ENCODE measurements around the gene SLC25A40. TPM values are rescaled to one million over a fixed set of nuclear protein-coding genes. Genes with fewer than 3 reads are reported as not detected.
"Not testable (repeated sequence)": the region's sequence is repeated elsewhere in the genome, so short reads cannot be mapped to it uniquely, and the experiment has no call there.

SLC25A40 gene
- polyA plus RNA-seq, 1 of the 3 experiments (the other 2 are of a cell fraction) = 5.5 TPM

DNA sequence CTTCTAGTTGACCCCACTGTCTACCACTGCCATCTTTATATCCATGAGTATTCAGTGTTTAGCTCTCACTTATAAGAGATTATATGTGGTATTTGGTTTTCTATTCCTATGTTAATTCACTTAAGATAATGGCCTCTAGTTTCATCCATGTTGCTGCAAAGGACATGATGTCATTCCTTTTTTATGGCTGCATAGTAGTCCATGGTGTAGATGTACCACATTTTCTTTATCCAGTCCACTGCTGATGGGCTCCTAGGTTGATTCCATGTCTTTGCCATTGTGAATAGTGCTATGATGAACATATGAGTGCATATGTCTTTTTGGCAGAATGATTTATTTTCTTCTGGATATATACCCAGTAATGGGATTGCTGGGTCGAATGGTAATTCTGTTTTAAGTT is 47.8 kb downstream of the SLC25A40 start:
- H3K9me2 ChIP-seq; H3F3A ChIP-seq (replicated peaks; ENCODE audit: insufficient read depth); H3K4me3 ChIP-seq (ENCODE audit: low read depth in 2 of 2, low read length in 1 of 2); H3K9me3 ChIP-seq; H2AFZ ChIP-seq (ENCODE audit: low read depth); DNase-seq; H3K4me2 ChIP-seq; H3K27ac ChIP-seq (ENCODE audit: low read depth in 2 of 2, low read length in 1 of 2); H3K9ac ChIP-seq; CTCF ChIA-PET; H4K20me1 ChIP-seq (ENCODE audit: insufficient read depth); H3K79me2 ChIP-seq (ENCODE audit: insufficient read depth); H3K4me1 ChIP-seq (ENCODE audit: control insufficient read depth in 1 of 2, insufficient read depth in 2 of 2, low read depth in 1 of 2, low read length in 1 of 2); POLR2A ChIA-PET; H3K27me3 ChIP-seq (ENCODE audit: insufficient read depth): not testable (repeated sequence)
- 87% methylated on average over 1 of the region's 1 CpG for WGBS (ENCODE audit: low lambda C conversion rate)
- peaks cover 8 to 23% of the 10 kb centered on the region in 2 experiments for H3K36me3 ChIP-seq (replicated peaks in 1 of 2; ENCODE audit: control insufficient read depth in 1 of 2, insufficient read depth in 2 of 2, low read length in 1 of 2)

DNA sequence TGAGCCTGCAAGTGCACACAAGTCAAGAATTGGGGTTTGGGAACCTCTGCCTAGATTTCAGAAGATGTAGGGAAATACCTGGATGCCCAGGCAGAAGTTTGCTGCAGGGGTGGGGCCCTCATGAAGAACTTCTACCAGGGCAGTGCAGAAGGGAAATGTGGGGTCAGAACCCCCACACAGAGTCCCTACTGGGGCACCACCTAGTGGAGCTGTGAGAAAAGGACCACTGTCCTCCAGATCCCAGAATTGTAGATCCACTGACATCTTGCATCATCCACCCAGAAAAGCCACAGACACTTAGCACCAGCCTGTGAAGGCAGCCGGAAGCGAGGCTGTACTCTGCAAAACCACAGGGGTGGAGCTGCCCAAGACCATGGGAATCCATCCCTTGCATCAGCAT is 50.8 kb downstream of the SLC25A40 start:
- CTCF ChIA-PET, DNase-seq: not testable (repeated sequence)
- WGBS (ENCODE audit: low lambda C conversion rate) = 79% methylated on average over 2 of the region's 2 CpGs

DNA sequence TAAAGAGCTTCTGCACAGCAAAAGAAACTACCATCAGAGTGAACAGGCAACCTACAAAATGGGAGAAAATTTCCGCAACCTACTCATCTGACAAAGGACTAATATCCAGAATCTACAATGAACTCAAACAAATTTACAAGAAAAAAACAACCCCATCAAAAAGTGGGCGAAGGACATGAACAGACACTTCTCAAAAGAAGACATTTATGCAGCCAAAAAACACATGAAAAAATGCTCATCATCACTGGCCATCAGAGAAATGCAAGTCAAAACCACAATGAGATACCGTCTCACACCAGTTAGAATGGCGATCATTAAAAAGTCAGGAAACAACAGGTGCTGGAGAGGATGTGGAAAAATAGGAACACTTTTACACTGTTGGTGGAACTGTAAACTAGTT is 54.1 kb downstream of the SLC25A40 start:
- H3K27me3 ChIP-seq (ENCODE audit: insufficient read depth) = not testable (repeated sequence)
- 78% methylated on average over 3 of the region's 4 CpGs for WGBS (ENCODE audit: low lambda C conversion rate)

More for the DNA sequence above, 50.8 kb downstream of the SLC25A40 start:
- H3K9me3 ChIP-seq; POLR2A ChIA-PET; H2AFZ ChIP-seq (ENCODE audit: low read depth); H3K79me2 ChIP-seq (ENCODE audit: insufficient read depth); H4K20me1 ChIP-seq (ENCODE audit: insufficient read depth); H3K9me2 ChIP-seq; H3K4me1 ChIP-seq (ENCODE audit: control insufficient read depth in 1 of 2, insufficient read depth in 2 of 2, low read depth in 1 of 2, low read length in 1 of 2); H3K27ac ChIP-seq (ENCODE audit: low read depth in 2 of 2, low read length in 1 of 2); H3K4me2 ChIP-seq; H3K4me3 ChIP-seq (ENCODE audit: low read depth in 2 of 2, low read length in 1 of 2); H3K9ac ChIP-seq; H3K36me3 ChIP-seq (replicated peaks in 1 of 2; ENCODE audit: control insufficient read depth in 1 of 2, insufficient read depth in 2 of 2, low read length in 1 of 2); H3F3A ChIP-seq (replicated peaks; ENCODE audit: insufficient read depth); H3K27me3 ChIP-seq (ENCODE audit: insufficient read depth): not testable (repeated sequence)
- TF ChIP-seq, protein P1, sequence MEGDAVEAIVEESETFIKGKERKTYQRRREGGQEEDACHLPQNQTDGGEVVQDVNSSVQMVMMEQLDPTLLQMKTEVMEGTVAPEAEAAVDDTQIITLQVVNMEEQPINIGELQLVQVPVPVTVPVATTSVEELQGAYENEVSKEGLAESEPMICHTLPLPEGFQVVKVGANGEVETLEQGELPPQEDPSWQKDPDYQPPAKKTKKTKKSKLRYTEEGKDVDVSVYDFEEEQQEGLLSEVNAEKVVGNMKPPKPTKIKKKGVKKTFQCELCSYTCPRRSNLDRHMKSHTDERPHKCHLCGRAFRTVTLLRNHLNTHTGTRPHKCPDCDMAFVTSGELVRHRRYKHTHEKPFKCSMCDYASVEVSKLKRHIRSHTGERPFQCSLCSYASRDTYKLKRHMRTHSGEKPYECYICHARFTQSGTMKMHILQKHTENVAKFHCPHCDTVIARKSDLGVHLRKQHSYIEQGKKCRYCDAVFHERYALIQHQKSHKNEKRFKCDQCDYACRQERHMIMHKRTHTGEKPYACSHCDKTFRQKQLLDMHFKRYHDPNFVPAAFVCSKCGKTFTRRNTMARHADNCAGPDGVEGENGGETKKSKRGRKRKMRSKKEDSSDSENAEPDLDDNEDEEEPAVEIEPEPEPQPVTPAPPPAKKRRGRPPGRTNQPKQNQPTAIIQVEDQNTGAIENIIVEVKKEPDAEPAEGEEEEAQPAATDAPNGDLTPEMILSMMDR (IDR thresholded peaks at IDR 0.05) = 0 out of 2 replicates have a peak, but pooled peaks have one; percentile 15

DNA sequence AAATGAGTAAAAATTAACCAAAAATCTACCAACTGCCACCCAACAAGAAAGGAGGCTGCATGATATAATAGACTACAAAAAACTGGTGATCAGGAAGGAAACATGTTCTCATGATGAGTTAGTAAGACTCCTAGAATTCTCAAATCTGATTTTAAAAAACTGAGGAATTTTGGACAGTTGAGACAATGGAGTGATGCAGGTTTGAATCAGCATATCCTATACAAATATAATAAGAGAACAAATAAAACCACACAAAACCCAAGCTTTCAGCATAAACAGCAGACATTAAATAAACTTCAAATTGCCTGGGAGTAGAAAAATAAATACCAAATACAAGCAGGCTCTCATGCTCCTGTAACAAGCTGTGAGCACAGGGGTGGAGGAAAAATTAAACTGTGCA is 57.8 kb downstream of the SLC25A40 start:
- no peak for DNase-seq
- CTCF ChIA-PET = interaction anchor here (3.0 kb wide), 1 partner anchor 21 kb away, joined by 15 read pairs; no protein-coding TSS in a partner anchor
- TF ChIP-seq RAD21 (IDR thresholded peaks at IDR 0.05; ENCODE audit: low read length) (no peak), NRF1 (IDR thresholded peaks at IDR 0.05; ENCODE audit: low read depth, low read length) (no peak), ELF1 (IDR thresholded peaks at IDR 0.05) (no peak), FOSL2 (IDR thresholded peaks at IDR 0.05; ENCODE audit: borderline replicate concordance, low read depth) (no peak), YY1 (IDR thresholded peaks at IDR 0.05; ENCODE audit: low read depth) (no peak), GABPA (IDR thresholded peaks at IDR 0.05; ENCODE audit: low read depth) (no peak), FOXJ3 (CRISPR knock-in tag; IDR thresholded peaks at IDR 0.05) (no peak), TAF1 (IDR thresholded peaks at IDR 0.05; ENCODE audit: borderline replicate concordance, low read depth, low read length) (no peak)
- TF ChIP-seq, protein P2, sequence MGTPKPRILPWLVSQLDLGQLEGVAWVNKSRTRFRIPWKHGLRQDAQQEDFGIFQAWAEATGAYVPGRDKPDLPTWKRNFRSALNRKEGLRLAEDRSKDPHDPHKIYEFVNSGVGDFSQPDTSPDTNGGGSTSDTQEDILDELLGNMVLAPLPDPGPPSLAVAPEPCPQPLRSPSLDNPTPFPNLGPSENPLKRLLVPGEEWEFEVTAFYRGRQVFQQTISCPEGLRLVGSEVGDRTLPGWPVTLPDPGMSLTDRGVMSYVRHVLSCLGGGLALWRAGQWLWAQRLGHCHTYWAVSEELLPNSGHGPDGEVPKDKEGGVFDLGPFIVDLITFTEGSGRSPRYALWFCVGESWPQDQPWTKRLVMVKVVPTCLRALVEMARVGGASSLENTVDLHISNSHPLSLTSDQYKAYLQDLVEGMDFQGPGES (IDR thresholded peaks at IDR 0.05; ENCODE audit: low read depth, low read length) = no peak
- TF ChIP-seq, protein P3, sequence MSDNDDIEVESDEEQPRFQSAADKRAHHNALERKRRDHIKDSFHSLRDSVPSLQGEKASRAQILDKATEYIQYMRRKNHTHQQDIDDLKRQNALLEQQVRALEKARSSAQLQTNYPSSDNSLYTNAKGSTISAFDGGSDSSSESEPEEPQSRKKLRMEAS (IDR thresholded peaks at IDR 0.05; ENCODE audit: low read depth) = no peak
- TF ChIP-seq, protein P4, sequence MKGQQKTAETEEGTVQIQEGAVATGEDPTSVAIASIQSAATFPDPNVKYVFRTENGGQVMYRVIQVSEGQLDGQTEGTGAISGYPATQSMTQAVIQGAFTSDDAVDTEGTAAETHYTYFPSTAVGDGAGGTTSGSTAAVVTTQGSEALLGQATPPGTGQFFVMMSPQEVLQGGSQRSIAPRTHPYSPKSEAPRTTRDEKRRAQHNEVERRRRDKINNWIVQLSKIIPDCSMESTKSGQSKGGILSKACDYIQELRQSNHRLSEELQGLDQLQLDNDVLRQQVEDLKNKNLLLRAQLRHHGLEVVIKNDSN (IDR thresholded peaks at IDR 0.05; ENCODE audit: borderline replicate concordance, low read depth) = no peak

More for the DNA sequence above, 54.1 kb downstream of the SLC25A40 start:
- H3K4me1 ChIP-seq (ENCODE audit: control insufficient read depth in 1 of 2, insufficient read depth in 2 of 2, low read depth in 1 of 2, low read length in 1 of 2); DNase-seq; H4K20me1 ChIP-seq (ENCODE audit: insufficient read depth); CTCF ChIA-PET; H3K79me2 ChIP-seq (ENCODE audit: insufficient read depth); H2AFZ ChIP-seq (ENCODE audit: low read depth); H3K4me3 ChIP-seq (ENCODE audit: low read depth in 2 of 2, low read length in 1 of 2); H3K9me3 ChIP-seq; H3K27ac ChIP-seq (ENCODE audit: low read depth in 2 of 2, low read length in 1 of 2); H3K36me3 ChIP-seq (replicated peaks in 1 of 2; ENCODE audit: control insufficient read depth in 1 of 2, insufficient read depth in 2 of 2, low read length in 1 of 2); H3K9ac ChIP-seq; H3K9me2 ChIP-seq; POLR2A ChIA-PET; H3K4me2 ChIP-seq; H3F3A ChIP-seq (replicated peaks; ENCODE audit: insufficient read depth): not testable (repeated sequence)

More for the DNA sequence above, 57.8 kb downstream of the SLC25A40 start:
- Histone ChIP-seq H3K9ac (no peak overlapping the region), H4K20me1 (ENCODE audit: insufficient read depth) (no peaks in the 10 kb centered on the region), H3K36me3 (replicated peaks in 1 of 2; ENCODE audit: control insufficient read depth in 1 of 2, insufficient read depth in 2 of 2, low read length in 1 of 2) (no peaks in the 10 kb centered on the region), H3K27ac (ENCODE audit: low read depth in 2 of 2, low read length in 1 of 2) (no peak overlapping the region), H3F3A (replicated peaks; ENCODE audit: insufficient read depth) (no peaks in the 10 kb centered on the region), H3K9me3 (no peaks in the 10 kb centered on the region), H3K9me2 (no peaks in the 10 kb centered on the region), H3K79me2 (ENCODE audit: insufficient read depth) (no peaks in the 10 kb centered on the region), H3K4me3 (ENCODE audit: low read depth in 2 of 2, low read length in 1 of 2) (no peak overlapping the region), H2AFZ (ENCODE audit: low read depth) (no peak overlapping the region), H3K27me3 (ENCODE audit: insufficient read depth) (no peaks in the 10 kb centered on the region), H3K4me1 (ENCODE audit: control insufficient read depth in 1 of 2, insufficient read depth in 2 of 2, low read depth in 1 of 2, low read length in 1 of 2) (no peaks in the 10 kb centered on the region), H3K4me2 (no peak overlapping the region)
- POLR2A ChIA-PET = no interaction called here

Data from SK-N-SH (cell line).